Muscle of back (tissue), 11 donors: ENCODE results near the gene BST1. TPM values are rescaled to one million over a fixed set of nuclear protein-coding genes. Genes with fewer than 3 reads are reported as not detected.

Experiments
- DNase-seq, 3 donors: peaks; one replicate each; pipeline versions ENCODE4 v3.0.0 to v3.0.0-alpha.2; 2013
- polyA plus RNA-seq, 10 donors: library from polyadenylated mRNA; unstranded; fragments of 120-200 nt; gene quantifications; one replicate each; pipeline ENCODE4 v1.2.1, GENCODE V29; 2013; ENCODE audit not compliant: insufficient read length in 10 of 10

Gene BST1
- polyA plus RNA-seq, 10 donors, result 3.0 to 6.5 (median 4.4) TPM

GRCh38 chr4:15674926-15675325 lies 27.9 kb upstream of the BST1 start:
- no peak for DNase-seq

DNA sequence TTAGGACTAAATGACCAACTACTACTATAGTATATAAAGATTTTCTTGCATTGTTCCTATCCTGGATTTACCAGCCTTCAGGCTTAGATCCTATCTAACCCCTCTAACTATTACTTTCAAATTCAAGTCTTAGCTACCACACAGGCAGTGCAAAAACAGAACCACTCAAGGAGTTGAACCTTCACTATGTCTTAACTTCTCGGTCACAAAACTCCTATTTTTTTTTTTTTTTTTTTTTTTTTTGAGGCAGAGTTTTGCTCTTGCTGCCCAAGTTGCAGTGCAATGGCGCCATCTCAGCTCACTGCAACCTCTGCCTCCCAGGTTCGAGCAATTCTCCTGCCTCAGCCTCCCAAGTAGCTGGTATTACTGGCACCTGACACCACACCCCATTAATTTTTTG lies 27.5 kb upstream of the BST1 start:
- DNase-seq, result no peak

- DNase-seq, result no peak
Measured at GRCh38 chr4:15676039-15676438, 26.8 kb upstream of the BST1 start.

DNA sequence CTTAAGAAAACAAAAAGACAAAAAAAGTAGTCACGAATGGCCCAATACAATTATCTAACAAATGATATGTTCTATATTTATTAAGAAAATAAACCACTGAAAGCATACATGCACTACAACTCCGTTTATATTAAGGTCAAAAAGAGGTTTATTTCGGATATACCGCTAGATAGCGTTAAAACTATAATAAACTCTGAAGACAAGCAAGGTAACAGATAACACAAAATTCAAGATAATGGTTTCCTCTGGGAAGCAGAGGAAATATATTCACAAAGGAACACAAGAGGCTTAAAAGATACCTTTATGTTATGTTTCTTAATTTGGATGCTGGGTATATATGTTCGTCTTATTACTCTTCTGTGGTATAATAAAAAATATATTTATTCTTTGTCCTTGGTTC lies 26.0 kb upstream of the BST1 start:
- no peak for DNase-seq

GRCh38 chr4:15677507-15677988 lies 25.3 kb upstream of the BST1 start:
- no peak for DNase-seq

GRCh38 chr4:15681067-15681371 lies 21.8 kb upstream of the BST1 start:
- DNase-seq, result no peak

DNA sequence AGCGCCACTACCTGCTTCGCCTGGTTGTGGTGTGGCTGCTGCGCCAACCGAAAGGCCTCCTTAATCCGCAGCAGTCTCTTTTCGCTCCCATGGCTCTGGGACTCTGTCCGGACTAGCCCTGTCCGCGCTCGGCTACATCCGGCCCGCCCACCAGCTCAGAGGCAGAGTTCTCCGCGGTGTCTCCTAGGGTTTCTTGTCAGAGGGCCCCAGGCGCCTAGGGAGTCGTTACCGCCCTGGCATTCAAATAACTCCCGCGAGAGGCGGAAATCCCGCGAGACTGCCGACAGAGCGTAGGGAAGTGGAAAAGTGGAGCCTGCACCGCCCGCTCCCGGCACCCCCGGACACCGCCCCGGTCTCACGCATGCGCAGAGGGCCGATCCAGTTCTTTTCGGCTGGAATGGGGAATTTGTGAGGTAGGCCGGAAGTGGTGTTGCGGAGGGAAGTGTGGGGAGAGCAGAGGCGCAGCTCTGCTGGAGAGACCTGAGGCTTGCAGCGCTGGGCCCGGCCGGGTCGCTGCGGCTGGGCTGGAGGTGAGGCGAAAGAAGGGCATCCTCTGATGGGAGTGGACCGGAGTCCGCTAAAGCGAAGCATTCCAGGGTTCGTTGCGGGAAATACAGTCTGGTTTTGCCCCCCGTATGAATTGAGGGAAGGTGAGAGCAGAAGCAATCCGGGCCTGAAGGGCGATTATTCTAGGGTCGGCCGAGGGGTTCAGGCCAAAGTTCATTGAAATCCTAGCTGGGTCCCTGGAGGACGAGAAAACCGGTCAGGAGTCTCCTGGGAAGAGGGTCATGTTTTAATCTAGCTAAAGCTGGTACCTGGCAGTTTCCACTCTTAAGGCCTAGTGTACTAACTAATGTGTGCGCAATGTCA lies 21.3 kb upstream of the BST1 start, which contains the start of gene FAM200B:
Gene FAM200B (plus strand): TSS at position 456 of the 870 bp plus-strand sequence. CDS start 5,151 bp downstream, outside the sequence.
- DNase-seq, result peak; percentile 98 to 99 (median 99)

DNA sequence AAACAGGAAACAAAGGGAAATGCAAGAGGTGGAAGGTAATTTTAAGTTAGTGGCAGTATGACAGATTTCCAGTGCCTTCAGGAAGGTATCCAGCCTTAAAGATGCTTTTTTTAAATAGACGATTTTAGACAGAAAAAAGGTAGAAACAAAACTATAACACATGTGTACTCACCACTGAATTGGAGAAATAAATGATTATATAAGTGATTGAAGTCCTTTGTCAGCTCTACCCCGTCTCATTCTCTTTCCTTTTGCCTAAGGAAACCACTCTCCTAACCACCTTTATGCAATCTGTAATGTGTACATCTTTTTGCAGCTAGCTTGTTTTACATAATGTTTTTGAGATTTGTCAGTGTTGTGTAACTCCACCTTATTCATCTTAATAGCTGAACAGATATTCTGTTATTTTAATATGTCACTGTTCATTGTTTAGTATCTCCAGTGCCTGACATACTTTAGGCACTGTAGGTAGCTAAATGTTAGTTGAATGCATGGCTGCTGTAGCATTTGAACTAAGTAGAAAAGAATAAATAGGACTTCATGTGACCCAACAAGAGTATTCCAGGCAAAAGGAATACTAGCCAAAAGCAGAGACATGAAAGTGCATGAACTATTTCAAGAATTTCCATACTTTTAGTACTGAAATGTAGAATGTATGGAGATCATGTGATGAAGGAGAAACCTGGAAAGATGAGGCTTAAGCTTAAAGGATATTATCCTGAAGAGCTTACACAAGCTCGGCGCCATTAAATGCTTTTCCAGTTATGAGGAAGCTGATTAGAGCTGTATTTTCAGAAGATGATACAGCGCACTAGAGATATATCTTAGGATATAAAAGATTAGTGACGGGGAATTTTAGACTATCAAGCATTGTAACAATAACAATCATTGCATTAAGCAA lies 20.4 kb upstream of the BST1 start:
- peak in 1 of 3 donors; percentile 61 for DNase-seq

DNA sequence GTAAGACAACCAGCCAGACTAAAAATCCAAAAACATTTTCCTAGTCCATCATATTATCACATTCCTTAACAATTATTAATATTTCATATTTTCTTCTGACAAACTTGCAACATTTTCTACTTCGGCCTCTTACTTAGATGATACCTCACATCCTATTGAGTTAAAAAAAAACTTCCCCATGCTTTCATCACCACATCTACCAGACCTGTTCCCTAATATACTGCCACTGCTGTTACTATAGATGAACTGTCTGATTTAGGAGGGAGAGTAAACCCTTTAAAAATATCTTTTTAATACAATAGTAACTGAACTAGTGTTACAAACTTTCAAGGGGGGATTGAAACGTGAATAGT lies 19.7 kb upstream of the BST1 start:
- DNase-seq, result no peak

DNA sequence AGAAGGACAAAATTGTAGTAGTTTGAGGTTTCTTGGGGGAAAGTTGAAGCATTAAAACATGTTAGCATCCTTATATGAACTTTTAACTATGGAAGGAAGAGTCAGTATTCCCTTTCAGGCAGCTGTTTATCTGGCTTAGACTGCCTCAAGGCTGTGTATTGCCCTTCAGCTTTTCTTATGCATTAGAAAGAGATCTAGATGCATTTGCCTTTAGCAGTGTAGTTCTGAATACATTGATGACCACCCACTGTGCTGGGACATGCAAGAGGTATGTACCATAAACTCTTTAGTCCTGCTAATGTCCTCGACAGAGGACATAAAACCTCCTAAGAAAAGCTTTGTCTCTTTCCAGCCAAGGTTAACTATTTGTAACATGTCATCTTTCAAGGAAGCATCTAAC lies 18.4 kb upstream of the BST1 start:
- DNase-seq, result no peak

- no peak for DNase-seq
Measured at GRCh38 chr4:15688051-15688450, 14.8 kb upstream of the BST1 start.

- no peak for DNase-seq
Measured at GRCh38 chr4:15689540-15689939, 13.3 kb upstream of the BST1 start.

GRCh38 chr4:15690020-15690809 lies 12.7 kb upstream of the BST1 start:
- DNase-seq, result peak; percentile 28 to 94 (median 62)

GRCh38 chr4:15691346-15692135 lies 11.3 kb upstream of the BST1 start:
- DNase-seq, result no peak

GRCh38 chr4:15692602-15693001 lies 10.3 kb upstream of the BST1 start:
- no peak for DNase-seq

DNA sequence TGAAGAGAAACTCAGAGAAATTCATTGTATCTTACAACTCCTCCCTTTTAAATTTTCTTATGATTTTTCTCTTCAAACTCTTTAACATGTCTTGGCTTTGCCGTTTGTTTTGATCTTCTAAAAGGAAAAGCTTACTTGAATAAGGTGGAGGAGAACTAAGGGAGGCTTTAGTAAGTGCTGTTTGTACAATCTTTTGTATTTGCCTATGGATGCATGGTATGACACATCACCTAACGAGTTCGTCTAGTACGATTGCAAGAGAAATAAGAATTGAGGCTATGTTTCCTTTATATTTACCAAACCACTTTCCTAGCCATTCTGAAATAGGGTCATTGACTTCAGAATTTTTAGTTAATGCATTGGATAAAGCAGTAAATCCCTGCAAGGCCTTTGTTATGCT lies 8.4 kb upstream of the BST1 start:
- DNase-seq, result no peak

GRCh38 chr4:15695240-15695699 lies 7.6 kb upstream of the BST1 start:
- DNase-seq, result peak in 1 of 3 donors; percentile 97

DNA sequence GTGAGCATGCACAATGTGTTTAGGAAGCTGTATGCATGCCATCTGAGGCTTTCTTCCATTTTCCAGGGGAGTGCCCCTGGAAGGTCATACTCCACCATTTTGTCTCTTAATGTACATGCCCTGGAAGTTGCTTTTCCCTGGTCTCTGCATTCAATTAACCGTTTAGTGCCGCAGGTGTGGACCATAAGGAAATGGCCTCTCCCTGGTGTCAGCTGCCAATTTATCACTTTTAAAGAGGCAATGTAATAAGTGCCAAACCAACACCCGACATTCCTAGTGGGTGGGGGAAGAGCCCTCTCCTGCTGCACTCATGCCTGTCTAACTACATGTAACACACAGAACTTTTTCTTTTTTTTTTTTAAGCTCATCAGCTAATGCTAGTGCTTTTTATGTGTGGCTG lies 7.1 kb upstream of the BST1 start:
- DNase-seq, result no peak

- DNase-seq, result no peak
Measured at GRCh38 chr4:15696866-15697265, 6.0 kb upstream of the BST1 start.

- DNase-seq, result no peak
Measured at GRCh38 chr4:15703439-15703838, 574 bp downstream of the BST1 start.

- no peak for DNase-seq
Measured at GRCh38 chr4:15704129-15704528, 1.3 kb downstream of the BST1 start.
